NT2/D1 (cell line): ENCODE results near the gene CHID1.

ENCODE experiments used
- YY1 ChIP-seq: IDR thresholded peaks from 2 replicates; pipeline ENCODE4 v1.6.1; 2011; ENCODE audit not compliant: insufficient read length, insufficient read depth
- ZNF274 ChIP-seq: IDR thresholded peaks from 2 replicates; pipeline ENCODE4 v1.6.1; 2011; ENCODE audit warnings: mild to moderate bottlenecking, low read depth, low read length

DNA sequence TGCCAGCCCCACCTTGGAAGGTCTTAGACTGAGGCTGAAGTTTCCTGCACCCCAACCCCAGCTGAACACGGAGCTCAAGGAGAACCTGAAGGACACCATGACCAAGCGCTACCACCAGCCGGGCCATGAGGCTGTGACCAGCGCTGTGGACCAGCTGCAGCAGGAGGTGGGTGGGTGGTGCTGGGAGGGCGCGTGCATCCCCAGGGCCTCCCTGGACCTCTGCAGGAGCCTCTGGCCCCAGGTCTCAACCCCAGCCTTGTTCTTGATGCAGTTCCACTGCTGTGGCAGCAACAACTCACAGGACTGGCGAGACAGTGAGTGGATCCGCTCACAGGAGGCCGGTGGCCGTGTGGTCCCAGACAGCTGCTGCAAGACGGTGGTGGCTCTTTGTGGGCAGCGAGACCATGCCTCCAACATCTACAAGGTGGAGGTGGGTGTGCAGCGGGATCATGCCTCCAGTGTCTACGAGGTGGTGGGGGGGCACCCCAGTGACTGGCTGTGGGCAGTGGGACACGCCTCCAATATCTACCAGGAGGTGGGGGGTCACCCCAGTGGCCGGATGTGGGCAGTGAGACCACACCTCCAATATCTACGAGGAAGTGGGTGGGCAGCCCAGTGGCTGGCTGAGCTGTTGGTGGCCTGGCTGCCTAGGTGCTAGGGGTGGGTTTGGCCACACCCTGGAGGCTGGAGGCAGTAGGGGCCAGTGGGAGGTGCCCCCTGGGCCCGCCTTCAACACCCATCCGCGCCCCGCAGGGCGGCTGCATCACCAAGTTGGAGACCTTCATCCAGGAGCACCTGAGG is 73.2 kb downstream of the CHID1 start:
- TF ChIP-seq ZNF274 (no peak), YY1 (no peak)
